HG03457 (cell line): ENCODE results near the gene SLC45A1.
A peak's percentile ranks its signal among the peaks of the same experiment; 100 is the strongest.
"Not testable (repeated sequence)": the region's sequence is repeated elsewhere in the genome, so short reads cannot be mapped to it uniquely, and the experiment has no call there.

Experiments used
- ATAC-seq: cut with Tn5 transposase; IDR thresholded peaks from one replicate; pipeline ENCODE4 v1.9.1; 2021; ENCODE audit warnings: moderate number of reproducible peaks; ENCODE audit not compliant: unreplicated experiment

Gene SLC45A1

DNA sequence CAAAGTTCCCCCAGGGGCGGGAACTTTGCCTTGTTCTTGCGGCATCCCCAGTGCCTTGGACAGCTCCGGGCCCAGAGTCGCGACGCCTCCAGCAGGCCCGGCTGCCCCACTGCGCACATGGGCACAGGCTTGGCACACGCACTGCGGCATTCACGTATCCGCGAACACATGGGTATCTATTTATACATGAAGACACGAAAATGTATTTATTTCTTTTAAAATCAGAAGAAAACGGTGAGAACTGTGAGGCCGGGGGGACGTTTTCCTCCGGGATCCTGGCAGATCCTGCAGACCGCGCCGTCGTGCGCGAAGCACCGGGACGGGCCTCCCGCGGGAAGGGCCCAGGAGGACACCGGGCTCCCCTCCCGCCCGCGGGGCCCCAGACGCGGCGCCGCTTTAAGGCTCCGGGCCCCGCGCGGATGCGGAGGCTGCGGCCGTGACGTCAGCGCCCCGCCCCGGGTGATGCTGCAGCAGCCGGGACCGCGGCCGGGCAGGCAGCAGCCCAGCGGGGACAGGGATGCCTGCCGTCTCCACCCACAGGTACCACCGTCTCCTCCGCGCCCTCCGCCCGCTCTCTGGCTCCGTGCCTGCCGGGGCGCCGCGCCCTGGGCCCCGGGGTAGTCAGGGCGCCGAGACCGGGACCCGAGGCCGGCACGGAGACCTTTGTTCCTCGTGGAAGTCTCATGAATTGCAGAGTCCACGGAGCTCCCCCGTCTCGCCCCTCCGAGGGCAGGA lies at the start of gene SLC45A1:
Gene SLC45A1, plus strand, starts transcription at position 468 of the 735 bp plus-strand sequence. CDS start 6,216 bp downstream, outside the sequence.
- no peak for ATAC-seq

DNA sequence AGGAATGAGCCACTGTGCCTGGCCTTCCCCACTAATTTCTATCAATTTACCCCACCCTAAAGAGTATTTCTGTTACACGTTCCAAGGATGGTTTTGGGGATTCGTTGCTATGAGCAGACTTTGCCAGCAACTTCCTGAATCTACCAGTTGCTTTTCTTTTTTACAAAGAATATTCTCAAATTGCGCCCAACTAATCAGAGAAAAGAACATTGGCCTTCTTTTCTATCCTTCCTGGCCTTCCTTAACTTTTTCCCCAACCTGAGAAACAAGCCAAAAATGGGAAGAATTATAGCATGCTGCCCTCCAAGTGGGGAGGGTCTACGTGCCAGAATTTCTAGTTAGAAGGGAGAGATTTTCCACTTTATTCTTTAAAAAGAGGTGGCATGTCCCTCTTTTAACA lies 44.9 kb upstream of the SLC45A1 start:
- no peak for ATAC-seq

DNA sequence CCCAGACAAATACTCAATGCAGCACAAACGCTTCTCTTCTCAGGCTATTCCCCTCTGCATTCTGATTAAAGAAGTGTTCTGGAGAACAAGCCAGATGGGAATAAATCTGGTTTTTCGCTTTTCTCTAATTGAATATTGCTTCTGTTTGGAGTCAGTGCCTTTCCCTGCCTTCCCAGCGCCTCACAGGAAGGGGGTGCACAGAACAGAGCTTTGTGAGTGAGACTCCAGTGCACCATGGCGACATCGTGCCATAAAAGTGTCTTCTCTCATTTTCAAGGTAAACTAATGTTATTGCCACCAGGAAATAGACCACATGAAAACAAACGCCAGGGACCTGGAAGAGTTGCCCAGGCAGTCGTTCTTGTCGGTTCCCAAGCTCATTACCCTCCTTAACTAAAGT lies 43.6 kb upstream of the SLC45A1 start:
- no peak for ATAC-seq

DNA sequence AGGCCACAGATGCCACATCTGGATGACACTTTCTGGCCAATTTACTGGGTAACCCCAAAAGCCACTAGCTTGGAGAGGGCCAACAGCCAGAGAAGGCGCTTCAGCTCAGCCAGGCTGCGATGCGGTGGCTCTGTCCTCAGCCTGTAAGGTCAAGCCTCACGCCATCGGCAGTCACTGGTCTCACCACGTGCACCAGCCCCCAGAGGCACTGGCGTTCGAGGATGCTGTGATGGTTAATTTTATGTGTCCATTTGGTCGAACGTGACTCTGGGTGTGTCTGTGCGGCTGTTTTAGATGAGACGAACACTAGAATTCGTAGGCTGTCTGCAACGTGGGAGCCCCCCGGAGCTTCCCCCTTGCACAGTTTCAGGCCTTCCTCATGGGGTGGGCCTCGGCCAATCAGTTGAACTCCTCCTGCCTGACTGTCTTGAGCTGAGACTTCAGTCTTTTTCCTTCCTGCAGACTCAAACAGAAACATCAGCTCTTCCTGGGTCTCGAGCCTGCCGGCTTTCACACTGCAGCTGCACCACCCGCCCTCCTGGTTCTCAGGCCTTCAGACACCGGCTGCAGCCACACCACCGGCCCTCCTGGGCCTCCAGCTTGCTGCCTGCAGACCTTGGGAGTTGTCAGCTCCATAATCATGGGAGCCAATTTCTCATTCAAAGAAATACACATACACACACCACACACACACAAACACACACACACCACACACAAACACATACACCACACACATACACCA lies 41.6 kb upstream of the SLC45A1 start:
- ATAC-seq, result no peak

DNA sequence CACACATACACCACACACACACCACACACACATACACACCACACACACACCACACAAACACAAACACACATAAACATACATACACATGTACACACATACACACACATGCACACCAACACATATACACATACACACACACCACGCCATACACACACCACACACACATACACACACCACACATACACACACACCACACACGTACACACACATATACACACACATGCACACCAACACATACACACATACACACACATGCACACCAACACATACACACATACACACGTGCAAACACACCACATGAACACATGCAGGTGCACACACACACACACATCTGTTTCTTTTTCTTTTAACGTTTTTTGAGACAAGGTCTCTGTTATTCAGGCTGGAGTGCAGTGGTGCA lies 41.0 kb upstream of the SLC45A1 start:
- no peak for ATAC-seq

DNA sequence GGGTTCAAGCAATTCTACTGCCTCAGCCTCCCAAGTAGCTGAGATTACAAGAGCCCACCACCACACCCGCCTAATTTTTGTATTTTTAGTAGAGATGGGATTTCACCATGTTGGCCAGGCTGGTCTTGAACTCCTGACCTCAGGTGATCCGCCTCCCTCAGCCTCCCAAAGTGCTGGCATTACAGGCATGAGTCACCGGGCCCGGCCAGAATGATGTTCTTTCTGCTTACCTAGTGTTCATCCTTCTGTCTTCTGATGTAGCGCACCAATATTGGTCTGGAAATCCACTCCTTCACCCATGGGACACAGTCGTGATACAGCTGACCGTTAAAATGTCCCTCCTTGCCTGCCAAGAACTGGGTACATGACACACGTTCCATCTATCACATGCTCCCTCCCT lies 39.2 kb upstream of the SLC45A1 start:
- not testable (repeated sequence) for ATAC-seq

DNA sequence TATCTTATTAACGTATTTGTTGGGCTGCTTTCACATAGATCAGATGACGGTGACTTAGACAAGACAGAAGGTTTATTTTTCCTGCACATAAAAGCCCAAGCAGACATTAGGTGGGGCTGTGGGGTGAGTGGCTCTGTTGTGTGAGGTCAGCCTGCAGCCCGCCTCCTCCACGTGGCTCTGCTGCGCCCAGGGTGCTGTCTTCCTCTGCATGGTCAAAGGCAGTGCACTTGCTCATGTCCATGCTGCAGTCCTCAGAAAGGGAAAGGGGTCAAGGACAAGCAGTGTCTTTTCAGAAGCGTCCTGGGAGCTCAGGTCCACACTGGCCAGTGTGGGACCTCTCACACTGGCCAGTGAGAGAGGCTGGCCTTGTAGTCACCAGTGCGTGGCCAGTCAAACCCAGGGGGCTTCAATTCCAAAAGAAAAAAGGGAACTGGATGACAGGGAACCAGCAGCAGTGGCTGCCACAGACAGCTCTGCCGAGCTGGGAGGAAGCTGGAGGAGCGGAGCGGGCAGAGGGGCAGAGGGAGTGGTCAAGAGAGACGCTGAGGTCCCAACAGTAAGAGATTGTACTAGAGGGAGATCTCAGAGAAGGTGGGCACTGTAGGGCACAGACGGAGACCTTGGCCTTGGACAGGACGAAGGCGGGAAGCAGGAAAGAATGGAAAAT lies 35.9 kb upstream of the SLC45A1 start:
- ATAC-seq, result no peak

DNA sequence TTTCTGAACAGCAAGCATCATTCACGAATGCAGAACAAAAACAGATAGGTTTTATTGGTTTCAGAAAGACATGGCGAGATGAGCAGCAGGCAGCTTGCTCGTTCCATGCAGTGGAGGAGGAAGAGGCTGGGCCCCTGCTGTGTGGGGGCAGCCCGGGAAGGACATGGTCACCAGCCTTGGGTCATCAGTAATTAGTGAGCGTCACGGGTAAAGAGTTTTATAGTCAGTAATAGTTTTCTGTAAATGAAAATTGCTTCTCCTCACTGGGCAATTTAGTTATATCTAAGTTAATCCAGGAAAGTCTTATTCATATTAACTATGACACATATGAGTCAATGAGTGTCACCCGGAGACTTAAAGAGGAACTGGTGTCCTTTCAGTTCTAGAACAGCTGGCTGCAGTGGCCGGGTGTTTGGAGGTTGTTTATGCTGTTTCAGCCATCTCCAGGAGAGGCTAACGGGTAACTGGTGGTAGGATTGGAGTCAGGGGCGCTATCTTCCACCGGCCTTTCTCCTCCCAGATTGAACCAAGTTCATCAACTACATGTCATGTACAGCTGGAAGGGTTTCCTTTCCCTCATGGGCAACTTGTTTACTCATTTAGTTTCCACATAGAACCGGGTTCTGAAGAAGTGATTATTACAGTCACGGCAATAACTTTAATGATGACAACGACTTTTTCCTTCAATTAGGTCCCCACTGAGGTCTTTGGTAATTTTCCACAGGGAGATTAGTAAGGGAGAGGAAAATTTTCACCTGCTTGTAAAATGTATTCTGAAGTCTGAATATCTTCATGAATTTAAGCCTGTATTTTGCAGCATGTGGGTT lies 34.6 kb upstream of the SLC45A1 start:
- peak; percentile 76 for ATAC-seq

DNA sequence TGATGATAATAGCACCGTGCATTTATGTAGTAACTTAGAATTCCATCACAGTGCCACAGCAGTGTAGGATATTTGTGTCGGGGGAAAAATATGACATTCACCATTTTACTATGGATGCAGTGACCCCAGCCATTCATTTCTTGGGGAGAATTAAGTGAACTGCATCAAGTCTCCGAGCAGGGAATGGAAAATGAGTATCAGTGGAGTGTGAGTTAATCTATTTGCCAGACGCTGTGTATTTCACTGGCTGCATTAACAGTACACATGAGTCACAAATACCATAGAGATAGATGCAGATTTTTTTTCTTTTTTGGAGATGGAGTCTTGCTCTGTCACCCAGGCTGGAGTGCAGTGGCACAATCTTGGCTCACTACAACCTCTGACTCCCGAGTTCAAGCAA lies 33.8 kb upstream of the SLC45A1 start:
- ATAC-seq, result no peak

DNA sequence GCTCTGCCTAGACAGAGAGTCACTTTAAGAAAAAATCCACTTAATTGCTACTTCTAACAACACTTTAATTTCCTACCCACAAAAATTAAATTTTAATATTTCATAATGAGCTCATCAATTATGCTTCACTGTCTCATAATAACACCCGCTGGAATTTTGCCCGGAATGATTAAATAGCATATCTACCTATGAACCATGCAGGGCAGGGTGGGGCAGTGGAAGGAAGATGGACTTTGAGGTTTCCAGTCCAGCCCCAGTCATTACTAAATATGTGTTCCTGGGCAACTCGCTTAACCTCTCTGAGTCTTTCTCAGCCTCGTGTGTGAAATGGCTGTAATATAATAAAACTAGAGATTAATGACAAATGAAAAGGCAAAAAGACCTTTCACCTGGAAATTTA lies 32.8 kb upstream of the SLC45A1 start:
- ATAC-seq, result no peak

DNA sequence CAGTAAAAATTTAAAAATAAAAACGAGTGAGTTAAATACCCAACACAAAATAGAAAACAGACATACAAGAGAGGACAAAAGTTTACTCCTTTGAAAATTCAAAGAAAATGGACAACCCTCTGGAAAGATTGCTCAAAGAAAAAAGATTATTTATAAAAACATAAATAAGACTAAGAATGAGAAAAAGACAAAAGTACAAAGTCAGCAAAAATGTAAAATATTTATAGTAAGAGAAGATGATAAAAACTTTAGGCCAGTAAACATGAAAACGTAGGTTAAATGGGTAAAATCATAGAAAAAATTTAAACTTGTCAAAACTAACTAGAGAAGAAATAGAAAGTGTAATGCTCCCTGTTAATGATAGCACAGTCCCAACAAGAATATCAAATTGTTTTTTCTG lies 31.9 kb upstream of the SLC45A1 start:
- no peak for ATAC-seq

DNA sequence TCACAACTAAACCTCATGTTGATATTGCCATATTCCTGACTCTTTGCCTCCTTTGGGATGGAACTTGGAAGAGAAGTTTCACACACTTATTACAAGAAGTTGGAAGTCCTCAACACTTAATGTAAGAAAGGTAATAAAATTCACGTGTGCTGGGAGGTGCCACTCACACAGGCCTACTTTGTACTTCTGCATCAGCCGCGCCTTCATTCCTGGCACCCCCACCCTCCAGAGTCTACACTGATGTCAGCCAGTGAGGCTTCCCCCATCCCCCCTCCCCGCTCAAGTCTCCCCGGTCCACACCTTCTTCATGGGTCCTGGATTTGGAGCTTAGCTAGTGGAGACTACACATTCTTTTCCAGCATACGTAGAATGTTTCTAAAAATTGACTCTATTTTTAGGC lies 24.8 kb upstream of the SLC45A1 start:
- ATAC-seq, result no peak

DNA sequence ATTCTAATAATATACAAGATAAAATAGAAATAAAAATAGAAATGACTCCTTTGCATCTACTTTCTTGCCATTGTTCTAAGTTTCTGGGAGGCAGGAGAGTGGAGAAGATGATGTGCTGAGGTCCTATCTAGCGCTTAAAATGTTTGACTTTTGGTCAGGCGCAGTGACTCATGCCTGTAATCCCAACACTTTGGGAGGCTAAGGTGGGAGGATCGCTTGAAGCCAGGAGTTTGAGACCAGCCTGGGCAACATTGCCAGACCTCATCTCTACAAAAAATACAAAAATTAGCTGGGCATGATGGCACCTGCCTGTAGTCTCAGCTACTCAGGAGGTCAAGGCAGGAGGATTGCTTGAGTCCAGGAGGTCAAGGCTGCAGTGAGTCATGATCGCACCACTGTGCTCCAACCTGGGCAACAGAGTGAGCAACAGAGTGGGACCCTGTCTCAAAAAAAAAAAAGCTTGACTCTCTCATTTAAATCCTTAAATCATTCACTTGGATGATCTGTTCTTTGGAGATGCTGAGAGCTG lies 24.2 kb upstream of the SLC45A1 start:
- no peak for ATAC-seq

DNA sequence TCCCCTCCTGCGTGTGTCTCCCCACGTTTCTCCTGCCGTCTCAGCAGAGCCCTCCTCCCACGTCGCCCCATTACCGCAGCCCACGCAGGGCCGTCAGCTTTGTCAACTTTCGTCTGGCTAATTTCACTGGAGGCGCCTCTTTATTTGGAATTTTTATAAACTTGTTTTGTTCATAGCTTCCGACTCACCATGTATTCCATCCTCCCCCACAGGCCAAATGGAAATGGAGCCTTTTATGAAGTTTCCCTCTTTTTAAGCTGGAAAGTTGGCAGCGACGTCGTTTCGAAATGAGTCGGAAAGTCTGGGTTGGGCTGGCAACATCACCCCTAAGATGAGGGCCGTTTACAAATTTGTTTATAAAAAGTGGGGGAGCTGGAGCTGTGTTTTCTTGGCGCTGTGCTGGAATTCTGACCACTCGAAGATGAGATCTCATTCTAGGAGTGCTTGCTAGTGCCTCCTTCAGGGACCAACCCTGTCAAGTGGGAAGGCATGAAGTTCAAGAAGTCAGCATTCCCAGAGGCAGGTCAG lies 23.7 kb upstream of the SLC45A1 start:
- no peak for ATAC-seq

DNA sequence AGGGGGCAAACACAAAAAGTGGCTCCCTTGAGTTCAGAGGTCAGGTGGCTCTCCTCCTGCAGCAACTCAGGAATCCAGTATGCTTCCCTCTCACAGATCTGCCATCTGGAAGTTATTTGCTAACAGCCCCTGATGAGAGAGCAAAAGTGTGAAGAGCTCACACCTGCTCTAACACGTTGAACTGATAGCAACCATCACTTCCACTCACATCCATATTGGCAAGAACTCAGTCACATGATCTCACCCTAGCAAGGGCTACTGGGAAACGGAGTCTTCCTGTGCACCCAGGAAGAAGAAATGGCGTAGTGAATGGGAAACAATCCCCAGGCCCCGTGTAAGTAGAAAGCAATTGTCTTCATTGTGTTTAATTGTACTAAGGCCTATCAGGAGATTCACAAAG lies 20.7 kb upstream of the SLC45A1 start:
- no peak for ATAC-seq

DNA sequence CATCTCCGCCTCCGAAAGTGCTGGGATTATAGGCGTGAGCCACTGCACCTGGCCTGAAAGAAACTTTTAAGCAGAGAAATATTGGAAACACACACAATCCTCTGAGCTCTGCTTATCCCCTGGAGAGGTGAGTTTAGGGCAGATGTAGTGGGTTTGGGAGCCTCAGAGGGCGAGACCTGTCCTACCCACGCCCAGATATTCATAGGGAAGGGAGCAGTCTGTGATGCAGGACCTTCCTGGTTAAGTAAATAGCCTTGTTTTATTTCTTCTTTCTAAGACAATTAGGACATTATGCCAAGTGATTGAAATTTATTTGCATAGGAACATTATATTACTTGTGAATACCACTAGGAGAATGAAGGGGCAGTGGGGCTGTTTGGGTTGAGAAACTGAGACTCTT lies 18.0 kb upstream of the SLC45A1 start:
- ATAC-seq, result no peak

DNA sequence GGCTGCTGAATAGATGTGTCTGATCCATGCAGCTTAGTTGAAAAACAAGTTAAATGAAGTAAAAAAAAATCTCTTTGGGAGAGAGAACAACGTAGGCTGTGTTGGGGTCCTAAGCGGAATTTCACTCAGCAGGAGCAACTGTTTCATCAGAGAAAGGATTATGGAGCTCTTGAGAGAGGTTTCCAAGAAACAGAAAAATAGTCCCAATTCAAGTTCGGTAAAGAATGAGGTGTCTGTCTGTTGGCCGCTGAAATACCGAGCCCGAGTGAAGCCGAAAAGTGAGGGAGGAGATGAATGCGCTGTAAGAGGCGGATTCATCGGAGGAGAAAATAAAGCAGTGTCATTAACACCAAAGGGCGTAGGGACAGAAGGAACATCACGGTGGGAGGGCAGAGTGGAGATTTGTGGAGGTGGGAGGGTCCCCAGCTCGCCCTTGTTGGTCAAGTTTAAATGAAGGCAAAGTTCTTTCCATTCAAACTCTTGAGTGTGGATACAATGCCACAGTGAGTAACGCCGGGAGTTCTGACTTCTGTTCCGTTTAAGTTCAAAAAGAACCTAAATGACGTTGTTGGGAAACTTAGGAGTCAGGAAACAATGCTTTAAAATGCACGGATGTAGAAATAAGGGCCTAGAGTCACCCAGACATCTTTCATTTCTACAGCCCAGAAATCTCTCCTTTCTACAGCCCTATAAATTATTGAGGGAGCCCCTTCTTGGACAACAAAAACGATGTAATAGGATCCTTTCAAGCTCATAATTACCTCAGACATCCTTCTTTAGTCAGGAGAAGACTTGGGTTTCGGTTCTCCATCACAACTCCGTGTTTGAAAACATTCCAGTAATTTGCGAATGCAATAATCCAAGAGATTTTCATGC lies 15.6 kb upstream of the SLC45A1 start:
- ATAC-seq, result no peak

DNA sequence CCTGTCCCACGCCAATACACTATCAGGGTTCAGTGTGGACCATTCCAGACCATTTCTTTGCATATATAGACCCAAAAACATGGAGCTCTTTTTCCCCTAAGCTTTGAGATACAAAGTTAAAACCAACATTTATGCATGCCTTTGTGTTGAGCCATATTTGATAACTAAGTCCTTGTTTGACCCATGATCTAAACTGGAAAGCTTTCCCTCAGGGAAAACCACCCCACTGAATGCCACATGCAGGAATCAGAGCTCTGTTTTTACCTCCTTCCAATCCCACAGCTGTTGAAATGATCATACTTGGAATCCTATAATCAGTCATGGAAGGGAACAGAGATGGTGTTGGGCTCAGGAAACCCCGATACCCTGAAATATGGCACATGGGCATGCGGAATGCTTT lies 14.8 kb upstream of the SLC45A1 start:
- ATAC-seq, result no peak

DNA sequence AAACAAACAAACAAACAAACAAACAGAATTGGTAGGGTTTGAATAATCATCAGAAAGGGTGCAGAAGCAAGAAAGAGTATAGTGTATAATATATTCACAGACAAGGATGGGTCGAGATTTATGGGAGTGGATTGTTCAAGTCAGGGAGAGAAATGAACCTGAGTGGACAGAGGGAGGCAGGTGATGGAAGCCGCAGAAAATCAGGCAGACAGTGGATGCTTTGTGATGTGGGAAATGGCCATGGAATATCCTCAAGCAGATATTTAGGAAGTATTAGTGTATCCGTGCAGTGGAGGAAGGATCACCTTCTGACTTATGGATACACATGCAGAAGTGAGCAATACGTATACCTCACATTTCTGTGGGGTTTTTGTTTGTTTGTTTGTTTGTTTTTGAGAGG lies 14.0 kb upstream of the SLC45A1 start:
- no peak for ATAC-seq

DNA sequence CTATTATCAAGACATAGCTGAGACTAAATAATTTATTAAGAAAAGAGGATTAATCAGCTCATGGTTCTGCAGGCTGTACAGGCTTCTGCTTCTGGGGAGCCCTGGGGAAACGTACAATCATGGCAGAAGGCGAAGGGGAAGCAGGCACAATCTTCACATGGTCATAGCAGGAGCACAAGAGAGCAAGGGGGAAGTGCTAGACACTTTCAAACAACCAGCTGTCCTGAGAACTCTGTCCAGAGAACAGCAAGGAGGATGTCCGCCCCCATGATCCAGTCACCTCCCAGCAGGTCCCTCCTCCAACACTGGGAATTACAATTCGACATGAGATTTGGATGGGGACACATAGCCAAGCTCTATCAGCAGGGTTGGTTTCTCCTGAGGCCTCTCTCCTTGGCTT lies 10.3 kb upstream of the SLC45A1 start:
- no peak for ATAC-seq
